ENCODE measurements around the gene FAM83B. TPM values are rescaled to one million over a fixed set of nuclear protein-coding genes. Genes with fewer than 3 reads are reported as not detected.

Gene FAM83B
- total RNA-seq, 1 donor from 2014 or later, result not detected

- Mint-ChIP-seq H3K9me3 (peaks cover 10% of the 10 kb centered on the region), H3K27ac (no peak overlapping the region), H3K4me3 (no peak overlapping the region), H3K4me1 (ENCODE audit: low read depth) (no peaks in the 10 kb centered on the region), H3K36me3 (ENCODE audit: low read depth) (no peaks in the 10 kb centered on the region), H3K27me3 (ENCODE audit: insufficient read depth) (no peaks in the 10 kb centered on the region)
- no peak for DNase-seq (ENCODE audit: low spot score)
- intact Hi-C loops (cut with micrococcal nuclease), result no loop called here
Measured at GRCh38 chr6:54830216-54830615, 16.4 kb upstream of the FAM83B start.

DNA sequence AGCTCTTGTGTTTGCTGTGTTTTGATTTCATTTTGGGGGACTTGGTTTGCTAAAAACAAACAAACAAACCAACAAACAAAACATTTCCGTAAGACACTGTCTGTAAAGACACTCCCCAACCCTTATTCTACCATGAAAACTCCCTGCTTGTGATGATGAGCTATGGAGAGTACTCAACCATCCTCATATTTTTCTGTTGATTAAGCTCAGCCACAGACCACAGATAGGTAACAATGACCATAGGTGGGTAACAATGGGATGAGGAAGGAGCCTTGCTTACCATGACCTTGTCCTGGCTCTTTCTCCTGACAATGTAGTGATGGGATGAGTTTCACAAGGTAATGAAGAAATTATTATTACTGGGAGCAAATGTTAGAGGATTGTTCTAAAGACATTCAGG lies 11.4 kb upstream of the FAM83B start:
- no peak for DNase-seq (ENCODE audit: low spot score)
- H3K9me3 Mint-ChIP-seq, result no peaks in the 10 kb centered on the region
- intact Hi-C loops (cut with micrococcal nuclease), result no loop called here
- H3K4me3 Mint-ChIP-seq, result no peak overlapping the region
- no peaks in the 10 kb centered on the region for H3K4me1 Mint-ChIP-seq (ENCODE audit: low read depth)
- H3K36me3 Mint-ChIP-seq (ENCODE audit: low read depth), result no peaks in the 10 kb centered on the region
- no peaks in the 10 kb centered on the region for H3K27me3 Mint-ChIP-seq (ENCODE audit: insufficient read depth)
- no peak overlapping the region for H3K27ac Mint-ChIP-seq

DNA sequence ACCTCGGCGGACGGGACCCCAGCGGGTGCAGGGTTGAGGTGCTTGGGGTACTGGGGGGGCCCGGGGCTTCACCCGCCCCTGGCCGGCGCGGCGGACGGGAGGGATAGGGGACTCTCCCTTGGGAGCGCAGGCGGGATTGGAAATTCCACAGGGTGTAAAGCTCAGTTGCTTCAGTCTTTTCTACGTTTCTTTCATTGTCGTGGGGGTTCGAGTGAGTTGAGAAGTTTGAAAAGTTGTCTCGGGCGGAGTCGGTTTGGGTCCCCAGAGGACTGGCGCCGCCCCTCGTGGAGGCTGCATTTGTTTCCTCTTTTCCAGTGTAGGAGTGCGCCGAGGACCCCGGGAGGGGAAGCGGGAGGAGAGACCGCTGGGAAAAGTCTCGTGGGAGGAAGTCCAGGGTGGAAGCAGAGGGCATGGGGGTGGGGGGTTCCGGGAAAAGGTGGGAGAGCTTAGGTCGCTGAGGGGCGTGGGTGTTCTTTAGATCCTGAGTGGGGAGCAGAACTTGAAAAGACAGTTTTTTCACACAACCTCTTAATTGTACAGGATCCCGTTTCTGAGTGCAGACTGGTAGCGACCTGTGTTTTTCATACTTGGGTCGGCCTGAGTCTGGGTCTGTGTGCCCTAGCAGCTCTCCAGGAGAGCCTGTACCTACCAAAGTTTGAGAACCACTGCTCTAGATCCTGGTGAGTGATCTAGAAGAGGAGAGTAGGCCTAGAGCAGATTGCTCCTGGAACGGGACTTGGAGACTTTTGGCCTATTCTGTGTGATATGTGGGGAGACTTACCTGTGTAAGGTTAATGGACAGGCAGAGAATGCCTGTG lies 495 bp downstream of the FAM83B start:
- H3K4me3 Mint-ChIP-seq, result no peak overlapping the region
- intact Hi-C loops (cut with micrococcal nuclease), result no loop called here
- H3K36me3 Mint-ChIP-seq (ENCODE audit: low read depth), result no peaks in the 10 kb centered on the region

GRCh38 chr6:54847799-54848597 lies 1.4 kb downstream of the FAM83B start:
- H3K4me3 Mint-ChIP-seq, result no peak overlapping the region
- H3K27ac Mint-ChIP-seq, result no peak overlapping the region
- DNase-seq (ENCODE audit: low spot score), result no peak
- intact Hi-C loops (cut with micrococcal nuclease), result no loop called here
- H3K4me1 Mint-ChIP-seq (ENCODE audit: low read depth), result no peaks in the 10 kb centered on the region
- peaks cover 13% of the 10 kb centered on the region for H3K27me3 Mint-ChIP-seq (ENCODE audit: insufficient read depth)
- no peaks in the 10 kb centered on the region for H3K9me3 Mint-ChIP-seq
- no peaks in the 10 kb centered on the region for H3K36me3 Mint-ChIP-seq (ENCODE audit: low read depth)

More for the DNA sequence above, 495 bp downstream of the FAM83B start:
- Mint-ChIP-seq H3K27me3 (ENCODE audit: insufficient read depth) (peaks cover 13% of the 10 kb centered on the region), H3K27ac (no peak overlapping the region), H3K4me1 (ENCODE audit: low read depth) (no peaks in the 10 kb centered on the region), H3K9me3 (no peaks in the 10 kb centered on the region)
- no peak for DNase-seq (ENCODE audit: low spot score)

DNA sequence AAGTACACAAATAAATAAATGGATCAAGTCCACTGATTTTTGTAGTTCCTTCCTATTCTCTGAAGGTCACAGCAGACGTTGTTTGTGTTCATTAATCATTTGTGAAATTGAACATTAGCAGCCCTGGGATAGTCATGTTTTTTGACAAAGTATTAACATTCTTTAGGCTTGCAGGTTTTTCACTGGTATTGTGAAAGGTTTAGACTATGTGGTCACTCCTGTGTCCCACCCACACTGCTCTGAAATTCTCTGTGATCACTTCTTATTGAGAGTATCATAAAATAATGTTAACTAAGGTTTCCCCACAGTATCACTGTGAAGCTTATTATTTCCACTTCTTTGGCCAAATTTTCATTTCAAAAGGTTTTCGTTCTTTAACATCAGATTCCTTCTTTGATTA lies 3.5 kb downstream of the FAM83B start:
- H3K27ac Mint-ChIP-seq, result no peak overlapping the region
- H3K27me3 Mint-ChIP-seq (ENCODE audit: insufficient read depth), result peaks cover 13% of the 10 kb centered on the region
- H3K4me1 Mint-ChIP-seq (ENCODE audit: low read depth), result no peaks in the 10 kb centered on the region
- no peak overlapping the region for H3K4me3 Mint-ChIP-seq
- intact Hi-C loops (cut with micrococcal nuclease), result no loop called here
- no peak for DNase-seq (ENCODE audit: low spot score)
- no peaks in the 10 kb centered on the region for H3K36me3 Mint-ChIP-seq (ENCODE audit: low read depth)
- no peaks in the 10 kb centered on the region for H3K9me3 Mint-ChIP-seq

DNA sequence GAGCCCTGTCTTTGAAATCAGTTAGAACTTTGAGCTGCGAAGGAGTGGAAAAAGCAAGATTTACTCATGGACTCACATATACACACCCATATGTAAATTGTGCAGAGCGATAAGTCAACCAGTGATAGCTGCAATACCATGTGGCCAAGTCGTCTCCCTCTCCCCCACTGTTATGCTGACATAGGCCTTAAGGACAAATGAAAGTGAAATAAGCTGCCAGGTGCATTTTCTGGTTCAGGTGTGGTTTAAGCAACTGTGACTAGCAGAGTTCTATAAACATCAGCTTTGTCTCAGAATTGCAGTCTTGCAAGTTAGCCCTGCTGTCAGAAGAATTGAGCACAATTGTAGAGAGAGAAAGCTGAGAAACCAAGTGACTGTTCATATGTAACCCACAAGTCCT lies 9.6 kb downstream of the FAM83B start:
- Mint-ChIP-seq H3K27ac (no peak overlapping the region), H3K9me3 (no peaks in the 10 kb centered on the region), H3K4me3 (no peak overlapping the region), H3K36me3 (ENCODE audit: low read depth) (no peaks in the 10 kb centered on the region), H3K27me3 (ENCODE audit: insufficient read depth) (no peaks in the 10 kb centered on the region), H3K4me1 (ENCODE audit: low read depth) (no peaks in the 10 kb centered on the region)
- no peak for DNase-seq (ENCODE audit: low spot score)
- intact Hi-C loops (cut with micrococcal nuclease), result no loop called here

- no peaks in the 10 kb centered on the region for H3K36me3 Mint-ChIP-seq (ENCODE audit: low read depth)
- no peaks in the 10 kb centered on the region for H3K27me3 Mint-ChIP-seq (ENCODE audit: insufficient read depth)
- intact Hi-C loops (cut with micrococcal nuclease), result no loop called here
Measured at GRCh38 chr6:54860132-54860531, 13.6 kb downstream of the FAM83B start.

DNA sequence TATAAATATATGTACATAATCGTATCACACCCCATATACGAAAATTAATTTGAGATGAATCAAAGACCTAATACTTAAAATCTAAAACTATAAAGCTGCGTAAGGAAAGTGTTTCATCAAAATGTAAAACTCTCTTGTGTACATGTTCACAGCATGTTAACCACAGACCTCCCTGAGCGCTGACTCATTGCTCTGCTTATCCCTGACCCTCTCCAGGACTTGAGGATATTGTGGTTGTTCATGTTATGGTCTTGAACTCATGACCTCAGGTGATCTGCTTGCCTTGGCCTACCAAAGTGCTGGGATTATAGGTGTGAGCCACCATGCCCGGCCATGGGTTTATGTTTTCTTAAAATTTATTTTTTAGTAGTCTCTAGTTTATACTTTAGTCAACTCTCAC lies 14.2 kb downstream of the FAM83B start:
- no peaks in the 10 kb centered on the region for H3K9me3 Mint-ChIP-seq
- no peaks in the 10 kb centered on the region for H3K27me3 Mint-ChIP-seq (ENCODE audit: insufficient read depth)
- no peaks in the 10 kb centered on the region for H3K4me1 Mint-ChIP-seq (ENCODE audit: low read depth)
- no peak overlapping the region for H3K27ac Mint-ChIP-seq
- H3K36me3 Mint-ChIP-seq (ENCODE audit: low read depth), result no peaks in the 10 kb centered on the region
- intact Hi-C loops (cut with micrococcal nuclease), result no loop called here
- no peak for DNase-seq (ENCODE audit: low spot score)
- H3K4me3 Mint-ChIP-seq, result no peak overlapping the region

More at GRCh38 chr6:54860132-54860531, 13.6 kb downstream of the FAM83B start:
- no peak overlapping the region for H3K27ac Mint-ChIP-seq
- no peaks in the 10 kb centered on the region for H3K9me3 Mint-ChIP-seq
- DNase-seq (ENCODE audit: low spot score), result no peak
- H3K4me1 Mint-ChIP-seq (ENCODE audit: low read depth), result no peaks in the 10 kb centered on the region
- H3K4me3 Mint-ChIP-seq, result no peak overlapping the region

DNA sequence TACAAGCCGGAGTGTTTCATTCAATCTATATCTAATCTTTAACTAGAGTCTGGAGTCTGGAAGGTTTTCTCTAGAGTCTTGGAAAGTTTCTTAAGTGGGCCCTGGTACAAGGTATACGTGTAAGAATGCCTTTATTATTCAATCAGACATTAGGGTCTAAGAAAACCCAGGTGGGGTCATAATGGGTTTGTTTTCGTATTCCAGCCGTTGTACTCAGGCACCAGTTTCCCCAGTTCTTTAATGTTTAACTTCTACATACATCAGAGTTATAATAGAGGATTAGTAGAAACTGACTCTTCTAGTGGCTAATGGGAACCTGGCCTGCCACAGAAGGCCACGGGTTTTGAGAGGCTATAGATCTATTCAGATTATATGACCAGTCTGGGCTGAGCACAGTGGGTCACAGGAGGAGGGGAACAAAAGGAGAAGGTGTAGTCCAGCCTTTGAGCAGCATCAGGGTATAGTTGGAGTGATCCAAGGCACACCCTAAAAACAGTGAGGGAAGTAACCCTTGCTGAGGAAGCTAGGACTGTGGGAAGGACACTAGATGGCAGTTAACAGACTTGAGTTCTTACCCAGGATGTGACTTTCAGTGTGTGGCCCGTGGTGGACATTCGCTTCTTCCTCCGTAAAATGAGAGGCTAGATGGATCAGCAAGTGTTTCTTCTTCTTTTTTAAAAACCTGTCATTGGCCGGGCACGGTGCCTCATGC lies 15.5 kb downstream of the FAM83B start:
- intact Hi-C loops (cut with micrococcal nuclease), result no loop called here
- H3K4me3 Mint-ChIP-seq, result no peak overlapping the region
- H3K27me3 Mint-ChIP-seq (ENCODE audit: insufficient read depth), result no peaks in the 10 kb centered on the region
- no peak for DNase-seq (ENCODE audit: low spot score)
- no peaks in the 10 kb centered on the region for H3K4me1 Mint-ChIP-seq (ENCODE audit: low read depth)
- H3K27ac Mint-ChIP-seq, result no peak overlapping the region
- no peaks in the 10 kb centered on the region for H3K36me3 Mint-ChIP-seq (ENCODE audit: low read depth)
- H3K9me3 Mint-ChIP-seq, result no peaks in the 10 kb centered on the region

GRCh38 chr6:54864272-54864671 lies 17.7 kb downstream of the FAM83B start:
- H3K36me3 Mint-ChIP-seq (ENCODE audit: low read depth), result no peaks in the 10 kb centered on the region
- no peaks in the 10 kb centered on the region for H3K27me3 Mint-ChIP-seq (ENCODE audit: insufficient read depth)
- no peak for DNase-seq (ENCODE audit: low spot score)
- intact Hi-C loops (cut with micrococcal nuclease), result no loop called here
- no peaks in the 10 kb centered on the region for H3K9me3 Mint-ChIP-seq
- H3K27ac Mint-ChIP-seq, result no peak overlapping the region
- no peak overlapping the region for H3K4me3 Mint-ChIP-seq
- no peaks in the 10 kb centered on the region for H3K4me1 Mint-ChIP-seq (ENCODE audit: low read depth)

DNA sequence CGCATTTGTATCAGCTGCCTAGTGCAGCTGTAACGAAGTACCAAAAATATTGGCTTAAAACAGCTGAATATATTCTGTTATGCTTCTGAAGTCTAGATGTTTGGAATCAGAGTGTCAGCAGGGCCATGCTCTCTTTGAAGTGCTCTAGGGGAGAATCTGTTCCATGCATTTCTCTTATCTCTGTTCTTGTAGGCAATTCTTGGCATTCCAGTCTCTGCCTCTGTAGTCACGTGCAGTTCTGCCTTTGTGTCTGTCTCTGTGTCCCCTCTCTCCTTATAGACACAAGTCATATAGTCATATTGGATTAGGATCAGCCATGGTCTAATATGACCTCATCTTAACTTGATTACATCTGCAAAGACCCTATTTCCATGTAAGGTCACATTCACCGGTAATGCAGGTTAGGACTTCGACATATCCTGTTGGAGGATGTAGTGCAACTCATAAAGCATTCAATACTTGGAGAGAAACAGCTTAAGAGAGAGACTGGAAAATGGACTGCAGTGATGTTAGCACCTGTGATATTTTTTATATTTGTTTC lies 18.6 kb downstream of the FAM83B start:
- no peak overlapping the region for H3K27ac Mint-ChIP-seq
- no peaks in the 10 kb centered on the region for H3K4me1 Mint-ChIP-seq (ENCODE audit: low read depth)
- H3K4me3 Mint-ChIP-seq, result no peak overlapping the region
- no peaks in the 10 kb centered on the region for H3K27me3 Mint-ChIP-seq (ENCODE audit: insufficient read depth)
- intact Hi-C loops (cut with micrococcal nuclease), result no loop called here
- no peaks in the 10 kb centered on the region for H3K9me3 Mint-ChIP-seq
- no peaks in the 10 kb centered on the region for H3K36me3 Mint-ChIP-seq (ENCODE audit: low read depth)
- no peak for DNase-seq (ENCODE audit: low spot score)

DNA sequence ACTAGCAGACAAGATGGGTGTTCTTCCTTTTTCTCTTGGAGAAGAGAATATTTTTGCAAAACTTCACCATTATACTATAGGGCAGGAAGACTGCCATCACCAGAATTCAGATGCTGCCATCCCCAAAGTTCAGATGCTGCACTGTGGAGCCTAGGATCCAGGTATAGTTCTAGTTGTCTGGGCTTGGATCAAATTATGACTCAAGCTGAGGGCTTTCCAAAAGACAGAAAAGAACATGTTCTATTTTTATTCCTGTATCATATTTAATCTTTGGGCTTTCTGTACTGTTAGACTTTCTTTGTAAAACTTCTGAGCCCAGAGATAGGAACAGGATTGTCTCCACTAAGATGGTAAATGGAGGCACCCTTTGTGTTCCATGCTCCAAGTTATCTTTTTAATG lies 22.0 kb downstream of the FAM83B start:
- no peaks in the 10 kb centered on the region for H3K9me3 Mint-ChIP-seq
- intact Hi-C loops (cut with micrococcal nuclease), result no loop called here
- no peaks in the 10 kb centered on the region for H3K4me1 Mint-ChIP-seq (ENCODE audit: low read depth)
- H3K27me3 Mint-ChIP-seq (ENCODE audit: insufficient read depth), result no peaks in the 10 kb centered on the region
- no peak for DNase-seq (ENCODE audit: low spot score)
- H3K27ac Mint-ChIP-seq, result no peak overlapping the region
- H3K36me3 Mint-ChIP-seq (ENCODE audit: low read depth), result no peaks in the 10 kb centered on the region
- no peak overlapping the region for H3K4me3 Mint-ChIP-seq

- Mint-ChIP-seq H3K36me3 (ENCODE audit: low read depth) (no peaks in the 10 kb centered on the region), H3K4me1 (ENCODE audit: low read depth) (no peaks in the 10 kb centered on the region), H3K4me3 (no peak overlapping the region), H3K27me3 (ENCODE audit: insufficient read depth) (no peaks in the 10 kb centered on the region), H3K27ac (no peak overlapping the region), H3K9me3 (no peaks in the 10 kb centered on the region)
- intact Hi-C loops (cut with micrococcal nuclease), result no loop called here
- no peak for DNase-seq (ENCODE audit: low spot score)
Measured at GRCh38 chr6:54873599-54873998, 27.0 kb downstream of the FAM83B start.

Measured in activated T-helper 1 cell treated with anti-CD3 and anti-CD28 coated beads, Interleukin-12 subunit alpha, Interleukin-12 subunit beta, Interleukin-2, Interleukin-4 antibody, amounts not matched to agents 30 ng/mL and 10 ng/mL and 1 ng/mL, durations not matched to agents 14 hours and 24 hours and 36 hours (primary cell).